Nephron (organoid): ENCODE results near the gene AATF.
"Not testable (repeated sequence)": the region's sequence is repeated elsewhere in the genome, so short reads cannot be mapped to it uniquely, and the experiment has no call there.

Experiments
- H3K27ac Mint-ChIP-seq, 3 experiments: 2 replicates each; pipeline ENCODE4 v1.8.0; 2020; ENCODE audit warnings: mixed read lengths in 3 of 3, mild to moderate bottlenecking in 2 of 3, moderate library complexity in 1 of 3
- H3K27me3 Mint-ChIP-seq: 2 replicates; pipeline ENCODE4 v1.8.0; 2021; ENCODE audit warnings: low read depth, mild to moderate bottlenecking, moderate library complexity, mixed read lengths
- H3K36me3 Mint-ChIP-seq: 2 replicates; pipeline ENCODE4 v1.8.0; 2020; ENCODE audit warnings: low read depth, mixed read lengths
- H3K4me1 Mint-ChIP-seq: 2 replicates; pipeline ENCODE4 v1.8.0; 2020; ENCODE audit warnings: mixed read lengths
- H3K4me3 Mint-ChIP-seq, 3 experiments: 2 replicates each; pipeline ENCODE4 v1.8.0; 2020; ENCODE audit warnings: mild to moderate bottlenecking in 3 of 3, mixed read lengths in 3 of 3, moderate library complexity in 2 of 3
- H3K9me3 Mint-ChIP-seq: 2 replicates; pipeline ENCODE4 v1.8.0; 2020; ENCODE audit warnings: mixed read lengths
- TF ChIP-seq, protein P1 (sequence below), 3 experiments: fragments of 200-600 bp; sonication (generic); IDR thresholded peaks; one replicate each; pipeline ENCODE4 v1.5.0; 2021; ENCODE audit warnings: antibody characterized with exemption in 3 of 3; ENCODE audit not compliant: unreplicated experiment in 3 of 3

AATF gene

DNA sequence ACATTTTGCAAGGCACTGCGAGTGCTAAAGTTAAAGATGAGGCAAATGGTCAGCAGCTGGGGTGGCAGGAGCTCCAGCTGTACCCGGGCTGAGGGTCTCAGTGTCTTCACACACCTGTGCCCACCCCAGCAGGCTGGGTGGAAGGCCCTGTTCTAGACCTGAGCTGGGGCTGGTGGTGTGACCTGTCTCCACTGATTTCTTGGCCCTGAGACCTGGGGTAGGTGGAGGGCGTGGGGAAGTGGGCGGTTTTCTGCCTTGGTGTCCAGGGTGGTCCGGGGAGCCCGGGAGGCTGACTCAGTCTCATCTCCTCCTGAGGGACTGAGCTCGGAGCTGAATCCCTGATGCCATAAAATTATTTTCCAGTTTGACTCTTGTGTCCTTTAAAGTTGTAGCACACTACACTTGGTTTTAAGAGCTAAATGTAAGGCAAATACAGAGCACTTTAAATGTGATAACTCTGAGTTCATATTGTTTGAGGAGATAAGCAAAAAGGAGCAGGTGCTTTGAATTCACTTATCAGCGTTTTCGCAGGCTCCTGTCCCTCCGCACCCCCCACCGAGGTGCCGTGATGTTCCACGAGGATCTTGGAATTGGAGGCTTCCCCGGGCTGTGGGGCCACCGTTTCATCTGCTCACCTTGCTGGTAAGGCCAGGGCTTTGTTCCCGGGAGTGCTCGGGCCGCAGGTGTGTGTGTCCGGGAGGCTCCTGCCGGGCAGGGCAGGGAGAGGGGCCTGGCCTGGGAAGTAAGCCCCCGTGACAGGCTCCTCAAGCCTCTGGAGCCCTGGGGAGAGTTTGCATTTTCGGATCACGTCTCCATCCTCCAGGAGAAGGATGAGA lies 117.0 kb downstream of the AATF start:
- peaks cover 62% of the 10 kb centered on the region for H3K27me3 Mint-ChIP-seq
- H3K4me1 Mint-ChIP-seq = peaks cover 46% of the 10 kb centered on the region
- no peaks in the 10 kb centered on the region for H3K9me3 Mint-ChIP-seq
- TF ChIP-seq, protein P1, sequence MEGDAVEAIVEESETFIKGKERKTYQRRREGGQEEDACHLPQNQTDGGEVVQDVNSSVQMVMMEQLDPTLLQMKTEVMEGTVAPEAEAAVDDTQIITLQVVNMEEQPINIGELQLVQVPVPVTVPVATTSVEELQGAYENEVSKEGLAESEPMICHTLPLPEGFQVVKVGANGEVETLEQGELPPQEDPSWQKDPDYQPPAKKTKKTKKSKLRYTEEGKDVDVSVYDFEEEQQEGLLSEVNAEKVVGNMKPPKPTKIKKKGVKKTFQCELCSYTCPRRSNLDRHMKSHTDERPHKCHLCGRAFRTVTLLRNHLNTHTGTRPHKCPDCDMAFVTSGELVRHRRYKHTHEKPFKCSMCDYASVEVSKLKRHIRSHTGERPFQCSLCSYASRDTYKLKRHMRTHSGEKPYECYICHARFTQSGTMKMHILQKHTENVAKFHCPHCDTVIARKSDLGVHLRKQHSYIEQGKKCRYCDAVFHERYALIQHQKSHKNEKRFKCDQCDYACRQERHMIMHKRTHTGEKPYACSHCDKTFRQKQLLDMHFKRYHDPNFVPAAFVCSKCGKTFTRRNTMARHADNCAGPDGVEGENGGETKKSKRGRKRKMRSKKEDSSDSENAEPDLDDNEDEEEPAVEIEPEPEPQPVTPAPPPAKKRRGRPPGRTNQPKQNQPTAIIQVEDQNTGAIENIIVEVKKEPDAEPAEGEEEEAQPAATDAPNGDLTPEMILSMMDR (IDR thresholded peaks at IDR 0.05; ENCODE audit: unreplicated experiment in 3 of 3) = no peak
- H3K36me3 Mint-ChIP-seq = no peaks in the 10 kb centered on the region
- H3K4me3 Mint-ChIP-seq = no peak overlapping the region
- peak overlapping the region in 1 of 3 experiments; percentile 11 for H3K27ac Mint-ChIP-seq

DNA sequence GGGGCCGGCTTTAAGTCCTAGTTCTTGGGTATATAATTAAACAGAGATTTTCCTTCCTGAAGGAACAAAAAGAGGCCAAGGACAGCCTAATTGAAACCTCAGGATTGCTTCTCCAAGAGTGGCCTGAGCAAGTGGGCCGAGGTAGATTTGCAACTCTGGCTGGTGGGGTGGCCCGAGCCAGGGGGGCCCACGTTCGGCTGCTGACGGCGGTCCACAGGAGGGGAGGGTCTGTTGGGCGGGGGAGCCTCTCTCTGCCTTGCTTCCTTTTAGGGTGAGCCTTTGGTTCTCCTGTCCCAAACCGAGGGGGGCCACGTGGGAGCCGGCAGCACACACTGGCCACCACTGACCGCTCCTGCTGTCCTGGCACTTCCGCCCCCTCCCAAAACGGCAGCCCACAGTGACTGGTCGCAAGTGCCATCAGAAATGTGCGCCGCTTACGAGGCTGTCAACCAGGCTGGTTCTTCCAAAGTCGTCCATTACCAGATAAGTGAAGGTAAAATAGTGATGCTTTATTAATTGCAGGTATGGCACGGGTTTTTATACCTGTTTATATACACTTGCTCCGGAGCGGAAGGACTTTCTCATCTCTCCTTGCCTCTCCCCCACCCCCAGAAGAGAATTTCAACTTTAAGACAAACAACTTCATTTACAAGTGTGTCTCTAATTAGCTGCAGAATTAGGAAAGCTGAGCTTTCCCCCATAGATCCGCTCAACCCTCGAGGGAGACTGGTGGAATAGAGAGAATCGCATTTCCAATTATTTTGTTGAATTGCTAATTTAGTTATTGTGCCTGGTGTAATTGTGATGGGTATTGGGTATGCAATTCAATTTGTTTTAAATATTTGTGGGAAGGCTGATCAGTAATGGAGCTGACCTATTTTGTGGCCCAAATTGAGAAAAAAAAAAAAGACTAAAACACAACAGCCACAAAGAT lies 117.8 kb downstream of the AATF start:
- Mint-ChIP-seq H3K4me1 (peaks cover 45% of the 10 kb centered on the region), H3K27ac (peak overlapping the region in 1 of 3 experiments; percentile 11), H3K9me3 (no peaks in the 10 kb centered on the region), H3K36me3 (no peaks in the 10 kb centered on the region), H3K4me3 (no peak overlapping the region), H3K27me3 (peaks cover 61% of the 10 kb centered on the region)
- TF ChIP-seq, protein P1 (IDR thresholded peaks at IDR 0.05; ENCODE audit: unreplicated experiment in 3 of 3) = no peak

DNA sequence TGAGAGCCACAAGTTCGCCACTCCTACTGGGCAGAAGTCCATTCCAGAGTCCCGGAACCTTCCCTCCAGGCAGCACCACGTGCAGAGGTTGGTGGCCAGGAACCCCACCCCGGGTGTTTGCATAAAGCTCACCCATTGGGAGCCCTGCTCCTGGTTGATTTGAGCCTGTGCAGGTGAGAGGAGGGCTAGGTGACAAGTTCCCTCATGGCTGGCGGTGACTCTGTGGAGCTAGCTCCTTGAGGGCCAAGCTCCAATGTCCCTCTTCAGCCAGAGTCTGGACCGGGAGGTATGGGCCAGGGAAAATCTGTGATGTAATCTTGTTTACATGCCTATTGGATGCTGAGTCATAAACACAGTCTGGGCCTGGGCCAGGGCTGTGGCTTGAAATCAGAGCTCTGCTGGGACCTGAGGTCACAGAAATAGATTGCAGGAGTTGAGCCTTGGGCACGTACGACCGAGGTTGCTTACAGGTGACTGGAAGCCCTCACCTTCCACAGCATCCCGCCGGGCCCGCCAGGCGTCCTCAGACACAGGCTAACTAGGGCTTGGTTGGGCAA lies 118.9 kb downstream of the AATF start:
- Mint-ChIP-seq H3K4me1 (peaks cover 34% of the 10 kb centered on the region), H3K27me3 (peaks cover 51% of the 10 kb centered on the region), H3K4me3 (no peak overlapping the region), H3K36me3 (no peaks in the 10 kb centered on the region), H3K9me3 (no peaks in the 10 kb centered on the region), H3K27ac (peak overlapping the region in 2 of 3 experiments; percentile 51 to 74)
- TF ChIP-seq, protein P1 (IDR thresholded peaks at IDR 0.05; ENCODE audit: unreplicated experiment in 3 of 3) = no peak

DNA sequence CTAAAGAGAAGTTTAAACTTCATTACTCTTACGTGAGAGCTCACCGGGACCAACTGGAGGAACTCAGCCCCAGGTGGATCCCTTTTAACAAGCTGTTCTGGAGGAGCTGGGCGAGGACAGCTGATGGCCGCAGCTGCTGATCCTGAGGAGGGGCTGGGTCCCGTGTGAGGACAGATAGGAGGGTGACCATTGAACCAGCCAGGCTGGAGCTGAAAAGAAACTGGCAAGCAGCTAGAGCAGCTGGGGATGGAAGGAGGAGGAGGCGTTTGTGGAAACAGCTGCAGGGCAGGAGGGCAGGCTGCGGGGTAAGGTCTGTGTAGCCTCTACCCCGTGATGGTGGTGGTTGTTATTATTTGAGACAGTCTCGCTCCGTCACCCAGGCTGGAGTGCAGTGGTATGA lies 119.5 kb downstream of the AATF start:
- Mint-ChIP-seq H3K4me1 (peaks cover 32% of the 10 kb centered on the region), H3K9me3 (no peaks in the 10 kb centered on the region)

DNA sequence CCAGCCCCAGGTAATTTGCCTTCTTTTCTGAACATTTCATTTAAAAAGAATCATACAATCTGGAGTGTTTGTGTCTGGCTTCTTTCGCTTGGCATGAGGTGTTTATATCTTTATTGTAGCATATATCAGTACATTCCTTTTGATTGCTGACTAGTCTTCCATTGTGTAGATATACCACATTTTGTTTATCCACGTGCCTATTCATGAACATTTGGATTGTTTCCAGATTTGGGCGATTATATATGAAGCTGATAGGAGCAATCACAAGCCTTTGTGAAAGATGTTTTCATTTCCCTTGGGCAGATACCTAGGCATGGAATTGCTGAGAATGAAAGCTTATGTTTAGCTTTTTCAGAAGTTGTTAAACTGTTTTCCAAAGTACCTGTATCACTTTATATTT lies 120.3 kb downstream of the AATF start:
- Mint-ChIP-seq H3K27me3 (peaks cover 41% of the 10 kb centered on the region), H3K9me3 (no peaks in the 10 kb centered on the region), H3K36me3 (no peaks in the 10 kb centered on the region), H3K27ac (no peak overlapping the region), H3K4me3 (no peak overlapping the region), H3K4me1 (peaks cover 30% of the 10 kb centered on the region)
- TF ChIP-seq, protein P1 (IDR thresholded peaks at IDR 0.05; ENCODE audit: unreplicated experiment in 3 of 3) = no peak

More for the DNA sequence above, 119.5 kb downstream of the AATF start:
- H3K27ac Mint-ChIP-seq = peak overlapping the region in 1 of 3 experiments; percentile 74
- no peak overlapping the region for H3K4me3 Mint-ChIP-seq
- H3K36me3 Mint-ChIP-seq = no peaks in the 10 kb centered on the region
- H3K27me3 Mint-ChIP-seq = peaks cover 47% of the 10 kb centered on the region
- TF ChIP-seq, protein P1 (IDR thresholded peaks at IDR 0.05; ENCODE audit: unreplicated experiment in 3 of 3) = no peak

DNA sequence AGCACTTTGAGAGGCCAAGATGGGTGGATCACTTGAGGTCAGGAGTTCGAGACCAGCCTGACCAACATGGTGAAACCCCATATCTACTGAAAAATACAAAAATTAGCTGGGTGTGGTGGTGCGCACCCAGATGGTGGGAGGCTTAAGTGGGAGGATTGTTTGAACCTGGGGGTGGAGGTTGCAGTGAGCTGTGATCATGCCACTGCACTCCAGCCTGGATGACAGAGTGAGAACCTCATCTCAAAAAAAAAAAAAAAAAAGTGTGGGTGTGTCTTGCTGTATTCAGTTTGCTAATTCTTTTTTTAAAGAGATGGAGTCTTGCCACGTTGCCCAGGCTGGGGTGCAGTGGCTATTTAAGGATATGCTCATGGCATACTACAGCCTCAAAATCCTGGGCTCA lies 124.7 kb downstream of the AATF start:
- H3K4me1 Mint-ChIP-seq, H3K9me3 Mint-ChIP-seq: not testable (repeated sequence)

More for the DNA sequence above, 124.7 kb downstream of the AATF start:
- not testable (repeated sequence) for H3K36me3 Mint-ChIP-seq, H3K4me3 Mint-ChIP-seq, H3K27ac Mint-ChIP-seq, H3K27me3 Mint-ChIP-seq
